CD4-positive, alpha-beta T cell treated with Interferon alpha-2 for 1 hour (primary cell): ENCODE results near the gene SLC8A1.

Experiments used
- DNase-seq, 2 donors: peaks; one replicate each; pipeline ENCODE4 v3.0.0-alpha.2; 2020 to 2022

SLC8A1 gene

DNA sequence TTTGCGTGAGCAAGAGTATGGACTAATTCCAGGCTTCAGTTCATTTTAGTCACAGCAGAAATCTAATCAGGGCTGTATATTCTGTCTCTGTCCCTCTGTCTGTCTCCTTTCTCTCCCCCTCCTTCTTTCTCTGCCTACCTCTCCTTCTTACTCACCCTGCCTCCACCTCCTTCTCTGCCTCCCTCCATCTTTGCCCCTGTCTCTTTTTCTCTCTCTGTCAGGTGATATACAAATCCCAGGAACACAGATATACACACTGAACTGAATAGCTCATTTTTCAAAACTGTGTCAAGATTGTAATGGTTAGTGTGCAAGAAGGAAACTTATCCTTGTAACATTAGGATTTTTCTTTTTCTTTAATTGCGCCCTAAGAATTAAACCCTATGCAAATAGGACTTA, 32.5 kb downstream of the SLC8A1 start:
- no peak for DNase-seq

DNA sequence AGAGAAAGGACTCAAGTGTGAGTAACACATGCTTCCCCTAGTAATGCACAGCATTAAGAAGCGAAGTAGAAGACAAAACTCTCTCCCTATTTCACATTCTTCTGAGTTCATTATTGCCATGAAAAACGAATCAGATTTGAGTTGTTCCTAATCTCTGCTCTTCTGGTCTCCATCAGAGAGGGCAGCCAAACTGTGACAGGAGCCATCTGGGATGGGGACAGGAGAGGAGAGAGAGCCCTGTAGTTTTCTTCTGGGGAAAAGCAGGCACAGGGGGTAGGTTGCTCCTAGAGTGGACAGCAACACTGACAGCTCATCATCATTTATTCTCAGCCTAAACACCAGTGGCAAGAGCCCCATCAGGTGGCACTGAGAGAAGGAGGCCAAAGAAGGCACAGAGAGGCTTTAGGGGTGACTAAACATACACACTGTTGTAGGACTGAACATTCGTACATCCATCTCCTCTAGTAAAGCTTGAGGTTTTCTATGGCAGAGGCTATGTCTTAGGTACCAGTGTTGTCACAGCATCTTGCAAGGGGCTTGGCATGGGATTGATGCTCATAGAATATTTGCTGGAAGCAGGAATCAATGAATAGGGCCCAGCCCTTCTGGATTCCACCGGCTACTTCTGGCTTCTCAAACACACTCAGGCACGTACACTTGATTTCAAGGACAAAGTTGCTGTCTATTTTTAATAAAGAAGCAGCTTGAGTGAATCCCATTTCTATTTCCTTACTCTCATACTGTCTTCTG, 33.1 kb downstream of the SLC8A1 start:
- no peak for DNase-seq

GRCh38 chr2:40416486-40416885, 35.4 kb downstream of the SLC8A1 start:
- DNase-seq = no peak

- no peak for DNase-seq
Observed at GRCh38 chr2:40415391-40415790, 36.5 kb downstream of the SLC8A1 start.

DNA sequence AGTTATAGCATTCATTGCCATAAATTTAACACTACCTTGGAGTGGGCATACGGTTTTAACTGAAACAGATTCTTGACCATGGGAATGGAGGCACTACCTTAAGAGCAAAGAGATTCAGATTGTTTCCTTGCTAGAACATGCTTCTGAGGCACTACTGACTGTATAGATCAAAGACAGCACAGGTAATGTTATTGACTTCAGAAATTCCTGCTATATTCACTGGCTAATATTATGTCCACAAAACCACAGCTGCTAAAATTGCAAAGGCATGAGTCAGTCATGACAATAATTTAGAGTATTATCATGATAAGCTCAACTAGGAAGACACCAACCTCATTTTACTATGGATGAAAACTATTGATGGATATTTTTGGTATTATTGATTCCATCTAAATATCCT, 39.4 kb downstream of the SLC8A1 start:
- DNase-seq = no peak

DNA sequence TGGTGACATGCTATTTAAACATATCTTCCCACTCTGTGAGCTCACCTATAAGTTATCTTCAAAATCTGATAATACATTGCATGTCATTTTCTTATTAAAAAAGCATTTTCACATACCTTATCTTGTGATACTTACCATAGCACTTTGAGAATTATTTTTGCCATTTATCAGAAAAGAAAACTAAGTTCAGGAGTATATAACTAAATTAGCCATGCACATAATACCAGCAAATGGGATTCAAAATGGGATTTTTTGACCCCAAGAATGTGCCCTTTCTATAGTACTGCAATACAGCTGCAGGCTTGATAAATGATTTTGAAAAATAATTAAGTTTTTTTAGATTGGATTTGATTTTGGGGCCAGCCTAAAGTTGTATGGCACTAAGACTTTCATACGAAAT, 41.2 kb downstream of the SLC8A1 start:
- no peak for DNase-seq

- no peak for DNase-seq
Observed at GRCh38 chr2:40409734-40410133, 42.2 kb downstream of the SLC8A1 start.

- no peak for DNase-seq
Observed at GRCh38 chr2:40406485-40407289, 45.2 kb downstream of the SLC8A1 start.

DNA sequence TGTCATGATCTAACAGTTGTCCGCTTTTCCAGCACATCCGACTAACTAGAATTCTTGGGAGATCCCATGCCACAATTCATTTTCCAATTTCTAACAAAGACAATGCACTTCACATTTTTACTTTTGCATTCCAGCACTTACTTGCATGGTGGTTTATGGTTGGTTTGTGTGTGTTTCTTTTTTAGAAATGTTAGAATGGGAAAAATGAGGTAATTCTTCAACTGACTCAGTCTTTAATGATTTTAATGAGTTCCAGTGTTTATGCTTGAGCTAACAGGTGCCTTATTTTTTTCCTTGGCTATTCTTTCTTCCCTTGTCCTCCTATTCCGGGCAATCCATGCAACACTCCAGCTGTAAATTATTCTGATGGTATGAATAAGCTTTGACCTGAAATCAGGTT, 46.4 kb downstream of the SLC8A1 start:
- no peak for DNase-seq

DNA sequence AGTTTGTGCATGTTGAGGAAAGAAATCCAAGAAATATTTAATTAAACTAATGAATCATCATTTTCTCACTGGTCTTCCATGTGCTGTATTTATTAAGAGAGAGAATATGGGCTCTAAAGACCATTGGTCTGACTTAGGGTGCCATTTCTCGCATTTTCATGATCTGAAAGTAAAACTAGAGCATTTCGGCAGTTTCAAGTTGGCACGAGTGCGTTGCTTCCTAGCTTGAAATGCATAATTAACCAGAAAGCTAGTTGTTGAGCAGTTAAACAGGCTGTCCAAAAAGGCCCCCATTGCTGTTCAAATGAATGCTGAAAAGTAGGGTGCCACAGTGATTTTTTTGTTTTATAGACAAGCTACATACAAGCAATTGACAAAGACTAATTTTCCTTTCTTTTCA, 47.4 kb downstream of the SLC8A1 start:
- no peak for DNase-seq

DNA sequence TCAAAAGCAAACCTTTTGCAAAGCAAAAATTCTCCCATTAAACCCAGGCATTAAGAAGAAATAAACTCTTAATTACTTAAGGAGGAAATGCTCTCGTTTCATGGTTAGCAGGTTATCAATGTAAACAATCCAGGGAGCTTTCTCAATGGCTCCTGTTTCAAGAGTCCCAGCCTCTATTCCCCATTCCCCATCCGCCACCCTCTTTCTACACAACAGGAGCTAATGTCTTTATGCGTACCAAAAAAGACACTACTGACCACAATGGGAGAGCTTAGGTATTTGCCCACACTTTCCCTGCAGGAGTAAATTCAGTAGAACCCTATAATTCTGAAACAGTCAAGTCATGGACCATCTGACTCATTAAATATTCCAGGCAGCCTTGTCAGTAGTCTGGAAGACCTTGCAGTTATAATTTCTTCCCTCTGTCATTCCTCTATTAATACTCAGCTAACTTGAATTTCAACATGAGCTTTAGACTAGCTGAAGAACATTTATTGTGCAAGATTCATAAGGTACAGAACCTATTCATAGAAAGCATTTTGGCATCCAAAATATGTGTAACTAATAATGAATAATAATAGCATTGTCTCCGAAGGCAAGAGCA, 48.6 kb downstream of the SLC8A1 start:
- no peak for DNase-seq

DNA sequence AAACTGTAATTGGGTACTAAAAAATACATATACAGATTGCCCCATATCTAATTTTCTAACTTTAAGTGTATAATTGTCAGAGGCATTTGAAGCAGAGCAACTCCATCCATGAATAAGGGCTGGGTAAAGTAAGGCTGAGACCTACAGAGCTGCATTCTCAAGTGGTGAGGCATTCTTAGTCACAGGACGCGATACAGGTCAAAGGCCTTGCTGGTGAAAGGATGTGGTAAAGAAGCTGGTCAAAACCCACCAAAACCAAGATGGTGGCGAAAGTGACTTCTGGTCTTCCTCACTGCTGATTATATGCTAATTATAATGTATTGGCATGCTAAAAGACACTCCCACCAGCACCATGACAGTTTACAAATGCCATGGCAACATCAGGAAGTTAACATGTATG, 50.0 kb downstream of the SLC8A1 start:
- DNase-seq = no peak

GRCh38 chr2:40400336-40400953, 51.4 kb downstream of the SLC8A1 start:
- DNase-seq = no peak

- DNase-seq = no peak
Observed at GRCh38 chr2:40397765-40398164, 54.1 kb downstream of the SLC8A1 start.

DNA sequence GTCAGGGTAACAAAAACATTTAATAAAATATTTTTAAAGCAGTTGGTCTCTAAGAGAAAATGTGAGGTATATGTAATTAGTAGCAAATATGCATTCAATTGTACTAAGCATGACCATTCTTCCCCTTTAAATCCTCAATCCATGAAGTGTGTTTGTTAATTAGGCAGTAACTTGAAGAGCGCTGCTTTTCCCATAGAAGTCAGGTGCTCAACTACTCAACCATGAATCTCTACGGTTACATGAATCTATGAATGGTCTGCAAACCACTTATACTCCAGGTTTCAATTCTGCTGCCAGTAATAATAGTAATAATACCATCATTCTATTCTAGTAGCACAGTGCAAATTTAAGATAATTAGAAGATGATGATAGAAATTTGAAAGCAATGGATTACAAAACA, 55.8 kb downstream of the SLC8A1 start:
- no peak for DNase-seq

DNA sequence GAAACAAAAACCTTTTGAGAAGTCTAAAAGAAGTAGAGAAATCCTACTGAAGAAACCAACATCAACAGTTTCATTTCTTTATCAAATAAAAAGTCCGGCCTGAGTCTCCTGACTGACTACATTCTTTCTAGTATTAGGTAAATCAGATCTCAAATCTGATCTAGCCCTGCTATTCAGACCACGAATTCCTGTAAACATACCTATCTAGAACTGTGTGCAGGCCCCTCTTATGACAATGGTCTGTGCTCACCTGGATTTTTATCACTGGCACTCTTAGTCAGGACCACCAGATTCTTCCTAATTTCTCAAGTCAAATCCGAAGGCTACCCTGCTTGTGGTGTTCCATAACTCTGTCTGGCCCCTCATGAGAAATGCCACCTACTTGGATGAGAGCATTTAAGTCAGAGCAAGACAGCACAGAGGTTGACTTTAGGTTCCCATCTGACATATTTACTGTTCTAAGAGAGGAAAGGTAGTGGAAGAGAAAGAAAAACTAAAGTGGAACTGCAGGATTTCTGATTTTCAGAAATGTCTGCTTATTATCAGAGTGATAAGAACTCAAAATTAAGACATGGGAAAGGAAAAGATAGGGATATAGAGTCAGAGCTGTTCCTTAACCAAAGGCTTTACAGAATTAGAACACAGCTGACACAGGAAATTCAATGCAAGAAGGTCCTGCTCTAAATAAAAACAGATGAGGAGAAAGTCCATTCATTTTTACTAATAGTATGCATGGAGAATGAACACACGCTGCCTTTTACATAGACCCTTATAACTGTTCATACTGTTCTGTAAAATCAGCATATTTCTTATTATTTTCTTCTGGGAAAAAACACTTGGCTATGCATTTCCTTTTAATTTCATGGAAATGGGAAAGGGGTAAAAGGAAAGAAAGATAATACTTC, 56.5 kb downstream of the SLC8A1 start:
- no peak for DNase-seq

DNA sequence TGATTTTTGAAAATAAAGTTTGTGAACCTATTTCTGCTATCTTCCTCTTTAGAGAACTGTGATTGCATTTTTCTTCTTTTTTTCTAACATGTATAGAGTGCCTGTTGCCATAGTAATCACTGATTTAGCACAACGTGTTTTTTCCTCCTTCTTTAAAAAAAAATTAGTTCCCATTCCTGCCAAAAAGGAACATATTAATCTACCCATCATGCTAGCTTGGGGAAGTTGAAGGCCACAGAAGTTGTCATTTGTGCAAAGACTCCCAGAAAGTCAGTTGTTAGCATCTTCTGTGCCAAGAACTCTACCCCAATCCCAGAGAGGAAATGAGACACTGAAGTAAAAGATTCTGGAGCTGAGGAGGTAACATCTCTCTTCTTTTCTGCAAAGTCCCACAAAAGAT, 57.3 kb downstream of the SLC8A1 start:
- no peak for DNase-seq

- no peak for DNase-seq
Observed at GRCh38 chr2:40394031-40394430, 57.9 kb downstream of the SLC8A1 start.

GRCh38 chr2:40388161-40388560, 63.7 kb downstream of the SLC8A1 start:
- DNase-seq = no peak

- no peak for DNase-seq
Observed at GRCh38 chr2:40386177-40386576, 65.7 kb downstream of the SLC8A1 start.

DNA sequence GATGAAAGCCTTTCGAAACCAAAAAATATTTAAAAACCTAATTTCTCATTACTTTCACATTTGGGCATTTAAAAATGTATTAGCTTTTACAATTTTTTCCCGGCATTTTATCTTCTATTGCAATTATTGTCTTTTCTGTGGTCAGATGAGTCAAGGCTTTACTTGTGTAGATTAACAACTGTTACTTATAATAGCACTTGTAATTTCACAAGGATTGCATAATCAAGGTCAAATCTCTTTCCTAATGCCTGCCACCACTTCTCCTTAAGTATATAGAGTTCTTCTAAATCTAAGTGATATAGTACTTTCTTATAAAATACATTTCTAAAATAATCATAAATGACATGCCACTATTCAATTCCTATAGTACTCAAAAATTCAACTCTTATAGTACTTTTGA, 67.2 kb downstream of the SLC8A1 start:
- peak in 1 of 2 donors; percentile 4 for DNase-seq

GRCh38 chr2:40384233-40384632, 67.7 kb downstream of the SLC8A1 start:
- DNase-seq = no peak

DNA sequence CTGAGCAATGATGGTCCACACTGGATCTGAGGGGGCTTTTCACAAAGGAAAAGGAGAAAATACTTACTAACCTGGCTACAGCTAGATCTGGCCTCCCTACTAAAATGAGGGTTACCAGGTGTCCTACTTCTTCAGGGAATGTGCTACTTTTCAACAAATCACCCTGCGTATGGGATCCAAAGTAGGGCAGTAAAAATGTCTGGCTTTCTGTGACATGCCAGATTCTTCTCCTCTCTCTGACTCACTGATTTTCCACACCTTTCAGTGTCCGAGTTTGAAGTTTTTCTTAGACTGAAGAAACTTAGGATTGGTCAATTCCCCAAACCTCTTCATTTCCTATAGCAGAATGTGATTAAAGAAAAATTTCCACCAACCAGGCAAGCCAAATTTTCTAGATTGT, 71.2 kb downstream of the SLC8A1 start:
- DNase-seq = no peak
